ENCODE data around the gene DENND2A.
A peak's percentile ranks its signal among the peaks of the same experiment; 100 is the strongest.
"Not testable (repeated sequence)": the region's sequence is repeated elsewhere in the genome, so short reads cannot be mapped to it uniquely, and the experiment has no call there.

DENND2A gene

GRCh38 chr7:140537750-140538482, 102.7 kb downstream of the DENND2A start:
- Histone ChIP-seq H3K36me3 (ENCODE audit: control insufficient read depth in 1 of 2, insufficient read depth in 2 of 2, low read length in 2 of 2) (no peaks in the 10 kb centered on the region), H3K27me3 (ENCODE audit: control insufficient read depth in 1 of 2, insufficient read depth in 2 of 2, low read length in 2 of 2) (no peaks in the 10 kb centered on the region), H3K9ac (ENCODE audit: low read depth in 1 of 2, low read length in 2 of 2) (no peak overlapping the region), H3K27ac (ENCODE audit: low read depth, low read length) (no peak overlapping the region), H3K9me3 (ENCODE audit: control insufficient read depth in 1 of 2, low read length in 2 of 2) (no peaks in the 10 kb centered on the region), H3K4me3 (ENCODE audit: low read depth in 1 of 2, low read length in 2 of 2) (no peak overlapping the region), H3K4me1 (ENCODE audit: control insufficient read depth in 1 of 2, insufficient read depth in 2 of 2, low read length in 2 of 2) (peaks cover 12 to 16% of the 10 kb centered on the region in 2 donors)

- Histone ChIP-seq H3K4me3 (ENCODE audit: low read depth in 1 of 2, low read length in 2 of 2) (no peak overlapping the region), H3K9me3 (ENCODE audit: control insufficient read depth in 1 of 2, low read length in 2 of 2) (no peaks in the 10 kb centered on the region), H3K27me3 (ENCODE audit: control insufficient read depth in 1 of 2, insufficient read depth in 2 of 2, low read length in 2 of 2) (no peaks in the 10 kb centered on the region), H3K36me3 (ENCODE audit: control insufficient read depth in 1 of 2, insufficient read depth in 2 of 2, low read length in 2 of 2) (no peaks in the 10 kb centered on the region), H3K9ac (ENCODE audit: low read depth in 1 of 2, low read length in 2 of 2) (no peak overlapping the region), H3K27ac (ENCODE audit: low read depth, low read length) (no peak overlapping the region), H3K4me1 (ENCODE audit: control insufficient read depth in 1 of 2, insufficient read depth in 2 of 2, low read length in 2 of 2) (no peaks in the 10 kb centered on the region)
These were observed 105.9 kb downstream of the DENND2A start for GRCh38 chr7:140534743-140535142.

GRCh38 chr7:140533394-140533872, 107.2 kb downstream of the DENND2A start:
- H3K9me3 ChIP-seq (ENCODE audit: control insufficient read depth in 1 of 2, low read length in 2 of 2) = no peaks in the 10 kb centered on the region

GRCh38 chr7:140529428-140529827, 111.2 kb downstream of the DENND2A start:
- not testable (repeated sequence) for H3K4me1 ChIP-seq (ENCODE audit: control insufficient read depth in 1 of 2, insufficient read depth in 2 of 2, low read length in 2 of 2); H3K36me3 ChIP-seq (ENCODE audit: control insufficient read depth in 1 of 2, insufficient read depth in 2 of 2, low read length in 2 of 2); H3K27me3 ChIP-seq (ENCODE audit: control insufficient read depth in 1 of 2, insufficient read depth in 2 of 2, low read length in 2 of 2); H3K9me3 ChIP-seq (ENCODE audit: control insufficient read depth in 1 of 2, low read length in 2 of 2); H3K27ac ChIP-seq (ENCODE audit: low read depth, low read length); H3K4me3 ChIP-seq (ENCODE audit: low read depth in 1 of 2, low read length in 2 of 2); H3K9ac ChIP-seq (ENCODE audit: low read depth in 1 of 2, low read length in 2 of 2)

More at GRCh38 chr7:140533394-140533872, 107.2 kb downstream of the DENND2A start:
- Histone ChIP-seq H3K4me3 (ENCODE audit: low read depth in 1 of 2, low read length in 2 of 2) (no peak overlapping the region), H3K36me3 (ENCODE audit: control insufficient read depth in 1 of 2, insufficient read depth in 2 of 2, low read length in 2 of 2) (no peaks in the 10 kb centered on the region), H3K27ac (ENCODE audit: low read depth, low read length) (no peak overlapping the region), H3K9ac (ENCODE audit: low read depth in 1 of 2, low read length in 2 of 2) (no peak overlapping the region), H3K27me3 (ENCODE audit: control insufficient read depth in 1 of 2, insufficient read depth in 2 of 2, low read length in 2 of 2) (no peaks in the 10 kb centered on the region), H3K4me1 (ENCODE audit: control insufficient read depth in 1 of 2, insufficient read depth in 2 of 2, low read length in 2 of 2) (no peaks in the 10 kb centered on the region)

GRCh38 chr7:140526787-140527664, 113.6 kb downstream of the DENND2A start:
- Histone ChIP-seq H3K4me3 (ENCODE audit: low read depth in 1 of 2, low read length in 2 of 2) (no peak overlapping the region), H3K27ac (ENCODE audit: low read depth, low read length) (no peak overlapping the region), H3K36me3 (ENCODE audit: control insufficient read depth in 1 of 2, insufficient read depth in 2 of 2, low read length in 2 of 2) (no peaks in the 10 kb centered on the region), H3K4me1 (ENCODE audit: control insufficient read depth in 1 of 2, insufficient read depth in 2 of 2, low read length in 2 of 2) (peaks cover 8% of the 10 kb centered on the region in 2 donors), H3K27me3 (ENCODE audit: control insufficient read depth in 1 of 2, insufficient read depth in 2 of 2, low read length in 2 of 2) (no peaks in the 10 kb centered on the region), H3K9me3 (ENCODE audit: control insufficient read depth in 1 of 2, low read length in 2 of 2) (no peaks in the 10 kb centered on the region), H3K9ac (ENCODE audit: low read depth in 1 of 2, low read length in 2 of 2) (no peak overlapping the region)

- Histone ChIP-seq H3K27ac (ENCODE audit: low read depth, low read length) (no peak overlapping the region), H3K4me3 (ENCODE audit: low read depth in 1 of 2, low read length in 2 of 2) (no peak overlapping the region)
These were observed 114.4 kb downstream of the DENND2A start for GRCh38 chr7:140526214-140526613.

GRCh38 chr7:140525743-140526142, 114.9 kb downstream of the DENND2A start:
- no peaks in the 10 kb centered on the region for H3K9me3 ChIP-seq (ENCODE audit: control insufficient read depth in 1 of 2, low read length in 2 of 2)
- no peak overlapping the region for H3K27ac ChIP-seq (ENCODE audit: low read depth, low read length)
- H3K27me3 ChIP-seq (ENCODE audit: control insufficient read depth in 1 of 2, insufficient read depth in 2 of 2, low read length in 2 of 2) = no peaks in the 10 kb centered on the region
- H3K9ac ChIP-seq (ENCODE audit: low read depth in 1 of 2, low read length in 2 of 2) = no peak overlapping the region
- no peaks in the 10 kb centered on the region for H3K36me3 ChIP-seq (ENCODE audit: control insufficient read depth in 1 of 2, insufficient read depth in 2 of 2, low read length in 2 of 2)
- peaks cover 8% of the 10 kb centered on the region in 2 donors for H3K4me1 ChIP-seq (ENCODE audit: control insufficient read depth in 1 of 2, insufficient read depth in 2 of 2, low read length in 2 of 2)
- no peak overlapping the region for H3K4me3 ChIP-seq (ENCODE audit: low read depth in 1 of 2, low read length in 2 of 2)

More at GRCh38 chr7:140526214-140526613, 114.4 kb downstream of the DENND2A start:
- Histone ChIP-seq H3K9ac (ENCODE audit: low read depth in 1 of 2, low read length in 2 of 2) (no peak overlapping the region), H3K9me3 (ENCODE audit: control insufficient read depth in 1 of 2, low read length in 2 of 2) (no peaks in the 10 kb centered on the region), H3K4me1 (ENCODE audit: control insufficient read depth in 1 of 2, insufficient read depth in 2 of 2, low read length in 2 of 2) (peaks cover 8% of the 10 kb centered on the region in 2 donors), H3K36me3 (ENCODE audit: control insufficient read depth in 1 of 2, insufficient read depth in 2 of 2, low read length in 2 of 2) (no peaks in the 10 kb centered on the region), H3K27me3 (ENCODE audit: control insufficient read depth in 1 of 2, insufficient read depth in 2 of 2, low read length in 2 of 2) (no peaks in the 10 kb centered on the region)

GRCh38 chr7:140521421-140521820, 119.2 kb downstream of the DENND2A start:
- no peaks in the 10 kb centered on the region for H3K27me3 ChIP-seq (ENCODE audit: control insufficient read depth in 1 of 2, insufficient read depth in 2 of 2, low read length in 2 of 2)
- no peaks in the 10 kb centered on the region for H3K36me3 ChIP-seq (ENCODE audit: control insufficient read depth in 1 of 2, insufficient read depth in 2 of 2, low read length in 2 of 2)
- no peak overlapping the region for H3K27ac ChIP-seq (ENCODE audit: low read depth, low read length)
- no peaks in the 10 kb centered on the region for H3K9me3 ChIP-seq (ENCODE audit: control insufficient read depth in 1 of 2, low read length in 2 of 2)
- H3K4me1 ChIP-seq (ENCODE audit: control insufficient read depth in 1 of 2, insufficient read depth in 2 of 2, low read length in 2 of 2) = peaks cover 12 to 26% of the 10 kb centered on the region in 2 donors
- no peak overlapping the region for H3K4me3 ChIP-seq (ENCODE audit: low read depth in 1 of 2, low read length in 2 of 2)
- H3K9ac ChIP-seq (ENCODE audit: low read depth in 1 of 2, low read length in 2 of 2) = no peak overlapping the region

GRCh38 chr7:140519007-140519399, 121.6 kb downstream of the DENND2A start:
- Histone ChIP-seq H3K9me3 (ENCODE audit: control insufficient read depth in 1 of 2, low read length in 2 of 2) (no peaks in the 10 kb centered on the region), H3K36me3 (ENCODE audit: control insufficient read depth in 1 of 2, insufficient read depth in 2 of 2, low read length in 2 of 2) (no peaks in the 10 kb centered on the region), H3K27me3 (ENCODE audit: control insufficient read depth in 1 of 2, insufficient read depth in 2 of 2, low read length in 2 of 2) (no peaks in the 10 kb centered on the region), H3K9ac (ENCODE audit: low read depth in 1 of 2, low read length in 2 of 2) (peak overlapping the region; percentile 29 to 51), H3K27ac (ENCODE audit: low read depth, low read length) (no peak overlapping the region), H3K4me3 (ENCODE audit: low read depth in 1 of 2, low read length in 2 of 2) (no peak overlapping the region), H3K4me1 (ENCODE audit: control insufficient read depth in 1 of 2, insufficient read depth in 2 of 2, low read length in 2 of 2) (peaks cover 4 to 19% of the 10 kb centered on the region in 2 donors)

GRCh38 chr7:140518370-140519006, 122.1 kb downstream of the DENND2A start:
- Histone ChIP-seq H3K27ac (ENCODE audit: low read depth, low read length) (no peak overlapping the region), H3K9ac (ENCODE audit: low read depth in 1 of 2, low read length in 2 of 2) (no peak overlapping the region), H3K4me1 (ENCODE audit: control insufficient read depth in 1 of 2, insufficient read depth in 2 of 2, low read length in 2 of 2) (peaks cover 4 to 19% of the 10 kb centered on the region in 2 donors), H3K9me3 (ENCODE audit: control insufficient read depth in 1 of 2, low read length in 2 of 2) (no peaks in the 10 kb centered on the region), H3K4me3 (ENCODE audit: low read depth in 1 of 2, low read length in 2 of 2) (no peak overlapping the region), H3K27me3 (ENCODE audit: control insufficient read depth in 1 of 2, insufficient read depth in 2 of 2, low read length in 2 of 2) (no peaks in the 10 kb centered on the region), H3K36me3 (ENCODE audit: control insufficient read depth in 1 of 2, insufficient read depth in 2 of 2, low read length in 2 of 2) (no peaks in the 10 kb centered on the region)

Data from duodenal mucosa (tissue), 2 donors.